A172 (cell line): ENCODE data around the gene BPNT1. TPM values are rescaled to one million over a fixed set of nuclear protein-coding genes. Genes with fewer than 3 reads are reported as not detected.
"Not testable (repeated sequence)": the region's sequence is repeated elsewhere in the genome, so short reads cannot be mapped to it uniquely, and the experiment has no call there.

Source experiments
- DNase-seq: peaks from one replicate; pipeline ENCODE4 v3.0.0-alpha.2; 2015; ENCODE audit warnings: low spot score
- total RNA-seq: library from RNA; depleted of rRNA; stranded (reverse); fragments of >200 nt; shearing (Covaris generic); gene quantifications from 2 replicates; pipeline ENCODE4 v1.2.3, GENCODE V29; 2014

BPNT1 gene
- total RNA-seq, 1 experiment from 2014 or later = 58.3 TPM

GRCh38 chr1:220077887-220078286 lies 11.7 kb downstream of the BPNT1 start:
- DNase-seq = no peak

GRCh38 chr1:220076861-220077762 lies 12.5 kb downstream of the BPNT1 start:
- no peak for DNase-seq

GRCh38 chr1:220067269-220068204 lies 22.1 kb downstream of the BPNT1 start:
- DNase-seq = no peak

GRCh38 chr1:220062629-220063028 lies 27.0 kb downstream of the BPNT1 start:
- no peak for DNase-seq

- no peak for DNase-seq
Measured at GRCh38 chr1:220060876-220061275, 28.7 kb downstream of the BPNT1 start.

GRCh38 chr1:220056374-220056773 lies 33.2 kb downstream of the BPNT1 start:
- no peak for DNase-seq

GRCh38 chr1:220046052-220046930 lies 43.3 kb downstream of the BPNT1 start, which contains the start of gene EPRS1:
TSS of gene EPRS1 (minus strand) at chr1:220046505. CDS start at chr1:220046388, 117 bp downstream.
- peak; percentile 97 for DNase-seq

- DNase-seq = no peak
Measured at GRCh38 chr1:220045356-220046051, 44.1 kb downstream of the BPNT1 start.

GRCh38 chr1:220044678-220045355 lies 44.8 kb downstream of the BPNT1 start:
- no peak for DNase-seq

GRCh38 chr1:220043646-220044045 lies 45.9 kb downstream of the BPNT1 start:
- no peak for DNase-seq

- no peak for DNase-seq
Measured at GRCh38 chr1:220040028-220040596, 49.5 kb downstream of the BPNT1 start.

GRCh38 chr1:220038640-220039039 lies 50.9 kb downstream of the BPNT1 start:
- DNase-seq = no peak

- not testable (repeated sequence) for DNase-seq
Measured at GRCh38 chr1:220037810-220038209, 51.8 kb downstream of the BPNT1 start.

- no peak for DNase-seq
Measured at GRCh38 chr1:220032911-220033310, 56.7 kb downstream of the BPNT1 start.

- no peak for DNase-seq
Measured at GRCh38 chr1:220031287-220031686, 58.3 kb downstream of the BPNT1 start.

- no peak for DNase-seq
Measured at GRCh38 chr1:220028346-220028895, 61.2 kb downstream of the BPNT1 start.

GRCh38 chr1:220019071-220019470 lies 70.5 kb downstream of the BPNT1 start:
- no peak for DNase-seq

GRCh38 chr1:220013497-220013896 lies 76.1 kb downstream of the BPNT1 start:
- peak; percentile 47 for DNase-seq

GRCh38 chr1:220012259-220012658 lies 77.3 kb downstream of the BPNT1 start:
- DNase-seq = no peak
